COLO668 (cell line): ENCODE measurements around the gene TMEM178B.

Source experiments
- DNase-seq: peaks from one replicate; lab custom pipeline; 2025; ENCODE audit not compliant: unreplicated experiment; lab: John Stamatoyannopoulos, UW

The TMEM178B gene

GRCh38 chr7:141456298-141456697 is 382.4 kb downstream of the TMEM178B start:
- DNase-seq = no peak

- no peak for DNase-seq
These were observed 382.8 kb downstream of the TMEM178B start for GRCh38 chr7:141456711-141457110.

GRCh38 chr7:141460781-141461715 is 387.2 kb downstream of the TMEM178B start:
- no peak for DNase-seq

GRCh38 chr7:141461924-141462323 is 388.1 kb downstream of the TMEM178B start:
- no peak for DNase-seq

- no peak for DNase-seq
These were observed 389.1 kb downstream of the TMEM178B start for GRCh38 chr7:141462958-141463357.

- no peak for DNase-seq
These were observed 390.1 kb downstream of the TMEM178B start for GRCh38 chr7:141463986-141464385.

- no peak for DNase-seq
These were observed 390.7 kb downstream of the TMEM178B start for GRCh38 chr7:141464551-141464950.

GRCh38 chr7:141466151-141466904 is 392.5 kb downstream of the TMEM178B start:
- DNase-seq = no peak

GRCh38 chr7:141468341-141468740 is 394.5 kb downstream of the TMEM178B start:
- DNase-seq = no peak

GRCh38 chr7:141475679-141476078 is 401.8 kb downstream of the TMEM178B start:
- no peak for DNase-seq

- no peak for DNase-seq
These were observed 404.0 kb downstream of the TMEM178B start for GRCh38 chr7:141477865-141478264.

- no peak for DNase-seq
These were observed 405.0 kb downstream of the TMEM178B start for GRCh38 chr7:141478845-141479244.

- DNase-seq = no peak
These were observed 407.1 kb downstream of the TMEM178B start for GRCh38 chr7:141480953-141481352.

- DNase-seq = no peak
These were observed 408.1 kb downstream of the TMEM178B start for GRCh38 chr7:141481971-141482370.

- no peak for DNase-seq
These were observed 409.2 kb downstream of the TMEM178B start for GRCh38 chr7:141483044-141483443.

GRCh38 chr7:141484907-141485306 is 411.0 kb downstream of the TMEM178B start:
- no peak for DNase-seq

- no peak for DNase-seq
These were observed 413.1 kb downstream of the TMEM178B start for GRCh38 chr7:141486959-141487358.

GRCh38 chr7:141490474-141490873 is 416.6 kb downstream of the TMEM178B start:
- DNase-seq = no peak

GRCh38 chr7:141495057-141495456 is 421.2 kb downstream of the TMEM178B start:
- DNase-seq = no peak

- no peak for DNase-seq
These were observed 423.5 kb downstream of the TMEM178B start for GRCh38 chr7:141497391-141497790.

GRCh38 chr7:141500608-141501007 is 426.7 kb downstream of the TMEM178B start:
- DNase-seq = no peak

- DNase-seq = no peak
These were observed 427.6 kb downstream of the TMEM178B start for GRCh38 chr7:141501451-141501850.
